Activated T-helper 2 cell treated with anti-CD3 and anti-CD28 coated beads, Interferon-gamma antibody, Interleukin-2, Interleukin-4, amounts not matched to agents 10 μg/mL and 5 μg/mL and 100 μg/mL, durations not matched to agents 14 hours and 24 hours and 36 hours (primary cell): ENCODE measurements around the gene GAB1. TPM values are rescaled to one million over a fixed set of nuclear protein-coding genes. Genes with fewer than 3 reads are reported as not detected.

Experiments
- DNase-seq: peaks from one replicate; pipeline ENCODE4 v3.0.0; 2021; ENCODE audit warnings: low spot score
- H3K27ac Mint-ChIP-seq: one replicate; pipeline ENCODE4 v1.8.0; 2021; ENCODE audit warnings: mixed read lengths
- H3K27me3 Mint-ChIP-seq: one replicate; pipeline ENCODE4 v1.8.0; 2021; ENCODE audit warnings: low read depth, mixed read lengths
- H3K36me3 Mint-ChIP-seq: one replicate; pipeline ENCODE4 v1.8.0; 2021; ENCODE audit warnings: low read depth, mixed read lengths
- H3K4me1 Mint-ChIP-seq: one replicate; pipeline ENCODE4 v1.8.0; 2021; ENCODE audit warnings: low read depth, mixed read lengths
- H3K4me3 Mint-ChIP-seq: one replicate; pipeline ENCODE4 v1.8.0; 2021; ENCODE audit warnings: low read depth, mild to moderate bottlenecking, moderate library complexity, mixed read lengths
- H3K9me3 Mint-ChIP-seq: one replicate; pipeline ENCODE4 v1.8.0; 2021; ENCODE audit warnings: mixed read lengths
- intact Hi-C: fragments of 100-400 bp; cut with micrococcal nuclease; formaldehyde crosslinking; loops from one replicate; pipeline ENCODE4 v1.15.1; 2023
- total RNA-seq: library from RNA; stranded (reverse); gene quantifications from 2 replicates; pipeline ENCODE4 v1.2.3, GENCODE V29; 2022

The GAB1 gene
- total RNA-seq, 1 donor from 2014 or later, result 0.96 TPM

DNA sequence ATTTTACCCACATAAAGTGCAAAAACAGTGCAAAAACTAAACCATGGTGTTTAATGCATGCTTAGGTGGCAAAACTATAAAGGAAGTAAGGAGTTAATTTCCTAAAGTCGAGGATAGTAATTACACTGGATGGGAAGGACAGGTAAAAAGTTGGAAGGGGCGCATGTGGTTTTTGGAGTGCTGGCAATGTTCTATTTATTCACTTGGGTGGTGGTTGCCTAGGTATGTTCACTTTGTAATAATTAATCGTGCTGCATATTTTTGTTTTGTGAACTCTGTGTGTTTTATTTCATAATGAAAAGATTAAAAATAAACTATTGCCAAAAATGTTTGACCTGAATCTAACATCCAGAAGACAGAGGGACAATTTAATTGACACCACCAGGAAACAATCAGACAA is 144.7 kb downstream of the GAB1 start:
- Mint-ChIP-seq H3K4me1 (no peaks in the 10 kb centered on the region), H3K27ac (no peak overlapping the region), H3K4me3 (no peak overlapping the region), H3K9me3 (no peaks in the 10 kb centered on the region), H3K36me3 (no peaks in the 10 kb centered on the region), H3K27me3 (peaks cover 9% of the 10 kb centered on the region)
- DNase-seq, result no peak
- intact Hi-C loops, result loop anchor here (5.0 kb wide), 1 partner anchor 74 kb away; no protein-coding TSS in a partner anchor

DNA sequence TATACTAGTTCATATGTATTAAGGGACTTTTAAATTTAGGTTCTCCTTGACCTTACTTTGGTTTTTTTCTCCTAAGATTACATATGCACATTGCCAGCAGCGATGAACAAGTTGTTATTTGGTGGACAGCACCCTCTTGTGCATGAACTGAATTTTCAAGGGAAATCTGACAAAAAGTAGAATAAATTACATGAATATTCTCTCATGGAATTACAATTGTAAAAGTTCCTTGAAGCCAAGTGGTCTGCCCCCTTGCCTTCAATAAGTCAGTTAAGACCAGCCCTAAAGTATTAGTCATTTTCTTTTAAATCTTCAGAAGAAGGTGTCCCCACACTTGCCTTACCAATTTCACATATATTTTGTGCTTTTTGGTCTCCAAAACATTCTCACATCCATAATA is 146.2 kb downstream of the GAB1 start:
- peaks cover 9% of the 10 kb centered on the region for H3K27me3 Mint-ChIP-seq
- no peak overlapping the region for H3K27ac Mint-ChIP-seq
- H3K9me3 Mint-ChIP-seq, result no peaks in the 10 kb centered on the region
- no peak overlapping the region for H3K4me3 Mint-ChIP-seq
- H3K36me3 Mint-ChIP-seq, result no peaks in the 10 kb centered on the region
- DNase-seq, result no peak
- H3K4me1 Mint-ChIP-seq, result no peaks in the 10 kb centered on the region
- intact Hi-C loops, result loop anchor here (5.0 kb wide), 1 partner anchor 76 kb away; no protein-coding TSS in a partner anchor

DNA sequence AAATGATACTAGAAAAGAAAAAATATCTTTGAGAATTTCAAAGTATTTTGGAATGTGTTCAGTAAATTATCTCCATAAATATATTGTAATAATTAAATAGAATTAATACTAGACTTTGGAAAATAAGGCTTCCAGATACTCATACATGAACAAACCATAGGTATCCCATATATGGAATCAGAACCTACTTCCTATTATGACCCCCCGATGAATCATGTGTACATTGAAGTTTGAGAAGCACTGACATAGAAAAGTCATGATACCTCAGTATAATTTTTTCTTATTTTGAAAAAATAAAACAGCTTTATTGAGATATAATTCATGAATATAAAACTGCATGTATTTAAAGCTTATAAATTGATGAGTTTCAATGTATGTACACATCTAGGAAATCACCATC is 149.6 kb downstream of the GAB1 start:
- no peak overlapping the region for H3K27ac Mint-ChIP-seq
- H3K4me1 Mint-ChIP-seq, result no peaks in the 10 kb centered on the region
- intact Hi-C loops, result no loop called here

GRCh38 chr4:143488687-143489086 is 152.0 kb downstream of the GAB1 start:
- Mint-ChIP-seq H3K36me3 (no peaks in the 10 kb centered on the region), H3K4me3 (no peak overlapping the region), H3K27ac (no peak overlapping the region), H3K4me1 (no peaks in the 10 kb centered on the region), H3K9me3 (no peaks in the 10 kb centered on the region), H3K27me3 (peaks cover 10% of the 10 kb centered on the region)
- no peak for DNase-seq
- intact Hi-C loops, result no loop called here

More for the DNA sequence above, 149.6 kb downstream of the GAB1 start:
- Mint-ChIP-seq H3K4me3 (no peak overlapping the region), H3K27me3 (peaks cover 8% of the 10 kb centered on the region), H3K9me3 (no peaks in the 10 kb centered on the region), H3K36me3 (no peaks in the 10 kb centered on the region)
- DNase-seq, result no peak

- H3K27ac Mint-ChIP-seq, result no peak overlapping the region
- H3K4me3 Mint-ChIP-seq, result no peak overlapping the region
- H3K4me1 Mint-ChIP-seq, result no peaks in the 10 kb centered on the region
- no peaks in the 10 kb centered on the region for H3K36me3 Mint-ChIP-seq
- H3K27me3 Mint-ChIP-seq, result peaks cover 10% of the 10 kb centered on the region
- intact Hi-C loops, result no loop called here
- H3K9me3 Mint-ChIP-seq, result no peaks in the 10 kb centered on the region
- no peak for DNase-seq
These were observed 152.4 kb downstream of the GAB1 start for GRCh38 chr4:143489106-143489505.

DNA sequence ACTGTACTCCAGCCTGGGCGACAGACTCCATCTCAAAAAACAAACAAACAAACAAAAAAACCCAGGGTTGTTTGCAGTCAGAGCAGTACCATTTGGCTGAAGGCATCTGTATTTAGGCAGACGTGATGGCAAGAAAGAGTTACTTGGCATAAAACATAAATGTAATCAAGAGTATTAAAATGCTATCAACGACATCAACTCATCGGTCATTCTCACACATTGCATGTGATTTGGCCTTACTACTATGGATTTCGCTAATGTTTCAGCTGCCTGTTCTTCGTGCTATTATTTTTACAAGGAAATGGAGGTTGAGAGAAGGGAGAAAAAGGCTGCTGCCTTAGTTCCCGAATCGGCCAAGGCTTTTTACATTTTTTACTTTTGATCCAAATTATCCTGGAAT is 161.3 kb downstream of the GAB1 start:
- Mint-ChIP-seq H3K36me3 (no peaks in the 10 kb centered on the region), H3K27me3 (peaks cover 1% of the 10 kb centered on the region), H3K4me3 (no peak overlapping the region), H3K4me1 (no peaks in the 10 kb centered on the region), H3K9me3 (no peaks in the 10 kb centered on the region), H3K27ac (no peak overlapping the region)
- intact Hi-C loops, result no loop called here
- no peak for DNase-seq

- Mint-ChIP-seq H3K27ac (no peak overlapping the region), H3K9me3 (no peaks in the 10 kb centered on the region), H3K36me3 (no peaks in the 10 kb centered on the region), H3K4me1 (no peaks in the 10 kb centered on the region), H3K27me3 (peaks cover 8% of the 10 kb centered on the region), H3K4me3 (no peak overlapping the region)
- intact Hi-C loops, result no loop called here
- DNase-seq, result no peak
These were observed 165.6 kb downstream of the GAB1 start for GRCh38 chr4:143502231-143502630.

- H3K4me1 Mint-ChIP-seq, result no peaks in the 10 kb centered on the region
- peaks cover 37% of the 10 kb centered on the region for H3K27me3 Mint-ChIP-seq
- intact Hi-C loops, result no loop called here
- H3K27ac Mint-ChIP-seq, result no peak overlapping the region
- no peaks in the 10 kb centered on the region for H3K9me3 Mint-ChIP-seq
- no peak overlapping the region for H3K4me3 Mint-ChIP-seq
- no peak for DNase-seq
- no peaks in the 10 kb centered on the region for H3K36me3 Mint-ChIP-seq
These were observed 169.4 kb downstream of the GAB1 start for GRCh38 chr4:143506031-143506430.

DNA sequence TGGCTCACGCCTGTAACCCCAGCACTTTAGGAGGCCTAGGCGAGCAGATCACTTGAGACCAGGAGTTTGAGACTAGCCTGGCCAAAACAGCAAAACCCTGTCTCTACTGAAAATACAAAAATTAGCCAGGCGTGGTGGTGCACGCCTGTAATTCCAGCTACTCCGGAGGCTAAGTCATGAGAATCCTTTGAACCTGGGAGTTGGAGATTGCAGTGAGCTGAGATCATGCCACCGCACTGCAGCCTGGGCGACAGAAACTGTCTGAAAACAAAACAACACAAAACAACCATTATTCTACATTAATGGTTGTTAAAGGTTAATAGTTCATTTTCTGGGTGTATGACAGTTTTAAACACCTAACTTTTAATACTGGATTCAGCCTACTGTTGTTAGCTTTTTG is 175.2 kb downstream of the GAB1 start:
- Mint-ChIP-seq H3K27ac (no peak overlapping the region), H3K9me3 (no peaks in the 10 kb centered on the region), H3K4me3 (no peak overlapping the region), H3K36me3 (peaks cover 21% of the 10 kb centered on the region), H3K27me3 (peaks cover 29% of the 10 kb centered on the region), H3K4me1 (peaks cover 15% of the 10 kb centered on the region)
- no peak for DNase-seq
- intact Hi-C loops, result loop anchor here (5.0 to 10.0 kb wide), 3 partner anchors 947 to 1975 kb away; no protein-coding TSS in a partner anchor

GRCh38 chr4:143512978-143513313 is 176.3 kb downstream of the GAB1 start:
- intact Hi-C loops, result loop anchor here (1.0 to 10.0 kb wide), 9 partner anchors 46 to 1974 kb away; partner anchors contain the start of genes ABCE1, ANAPC10, OTUD4 and USP38
- DNase-seq, result no peak
- H3K27me3 Mint-ChIP-seq, result peaks cover 22% of the 10 kb centered on the region
- no peaks in the 10 kb centered on the region for H3K9me3 Mint-ChIP-seq
- H3K4me3 Mint-ChIP-seq, result peak overlapping the region; percentile 98
- peaks cover 28% of the 10 kb centered on the region for H3K36me3 Mint-ChIP-seq
- peak overlapping the region; percentile 90 for H3K27ac Mint-ChIP-seq
- peaks cover 21% of the 10 kb centered on the region for H3K4me1 Mint-ChIP-seq

DNA sequence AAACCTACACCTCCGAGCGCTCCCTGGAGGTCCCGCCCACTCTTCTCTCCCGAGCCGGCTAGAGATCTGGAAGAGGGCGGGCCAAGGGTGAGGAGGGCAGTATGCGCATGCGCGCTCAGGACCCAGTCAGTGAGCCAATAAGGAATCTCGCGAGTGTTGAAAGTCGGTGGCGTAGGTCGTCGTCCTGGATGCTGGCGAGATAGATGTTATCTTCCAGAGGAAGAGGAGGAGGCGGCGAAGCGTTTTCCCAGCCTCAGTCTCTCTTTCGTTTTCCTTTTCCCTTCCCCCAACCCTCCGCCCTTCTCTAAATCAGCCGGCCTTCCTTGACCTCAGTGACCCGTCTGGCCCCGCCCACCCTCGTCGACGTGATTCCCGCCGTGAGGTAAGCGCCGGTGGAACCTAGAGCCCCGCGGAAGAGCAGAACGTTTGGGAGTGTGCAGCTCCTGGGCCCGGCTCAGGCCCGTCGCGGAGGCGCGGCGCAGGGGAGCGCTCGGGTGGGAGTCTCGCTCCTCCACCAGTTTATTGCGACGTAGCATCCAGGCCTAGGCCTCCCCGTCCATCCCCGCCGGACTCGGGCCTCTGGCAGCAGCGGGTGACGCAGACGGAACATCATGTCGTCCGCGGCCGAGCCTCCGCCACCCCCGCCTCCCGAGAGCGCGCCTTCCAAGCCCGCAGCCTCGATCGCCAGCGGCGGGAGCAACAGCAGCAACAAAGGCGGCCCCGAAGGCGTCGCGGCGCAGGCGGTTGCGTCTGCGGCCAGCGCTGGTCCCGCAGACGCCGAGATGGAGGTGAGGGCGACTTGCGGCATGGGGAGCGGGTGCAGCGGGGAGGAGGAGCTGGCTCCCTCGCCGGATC is 176.9 kb downstream of the GAB1 start, which contains the start of gene SMARCA5:
TSS of gene SMARCA5 (plus strand) at position 389 of the 855 bp plus-strand sequence. CDS start at position 612, 223 bp downstream.
- intact Hi-C loops, result loop anchor here (1.0 to 10.0 kb wide), 9 partner anchors 46 to 1974 kb away; partner anchors contain the start of genes ABCE1, ANAPC10, OTUD4 and USP38
- Mint-ChIP-seq H3K27ac (peak within 1 kb of the TSS; percentile 90), H3K27me3 (peaks cover 16% of the 10 kb centered on the region), H3K4me3 (peak within 1 kb of the TSS; percentile 98), H3K9me3 (no peaks in the 10 kb centered on the region), H3K4me1 (peaks cover 23% of the 10 kb centered on the region), H3K36me3 (peaks cover 32% of the 10 kb centered on the region)
- peak; percentile 97 for DNase-seq

- Mint-ChIP-seq H3K4me3 (peak overlapping the region; percentile 98), H3K4me1 (peaks cover 28% of the 10 kb centered on the region), H3K27ac (peak overlapping the region; percentile 90), H3K9me3 (no peaks in the 10 kb centered on the region), H3K27me3 (peaks cover 12% of the 10 kb centered on the region), H3K36me3 (peaks cover 37% of the 10 kb centered on the region)
- DNase-seq, result no peak
- intact Hi-C loops, result loop anchor here (5.0 to 10.0 kb wide), 3 partner anchors 949 to 1973 kb away; no protein-coding TSS in a partner anchor
These were observed 177.5 kb downstream of the GAB1 start for GRCh38 chr4:143514169-143514495.

DNA sequence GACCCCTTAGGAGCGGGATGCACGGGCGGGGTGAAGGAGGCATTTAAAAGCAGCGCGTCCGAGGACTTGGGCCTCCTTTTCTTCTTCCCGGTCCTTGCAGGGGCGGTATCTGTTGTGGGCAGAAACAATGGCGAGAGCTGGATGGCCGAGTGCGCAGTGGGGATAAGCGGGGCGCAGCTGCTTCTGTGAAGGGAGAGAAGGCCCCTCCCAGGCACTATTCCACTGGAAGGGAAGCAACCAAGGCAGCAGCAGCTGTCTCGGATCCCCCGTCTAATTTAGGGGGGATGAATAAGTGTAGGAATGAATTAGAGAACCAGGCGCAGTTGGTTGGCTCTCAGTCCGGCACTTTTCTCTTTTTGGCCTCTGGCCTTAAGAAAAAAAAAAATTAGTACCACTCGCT is 177.8 kb downstream of the GAB1 start:
- Mint-ChIP-seq H3K27me3 (peaks cover 11% of the 10 kb centered on the region), H3K4me1 (peaks cover 31% of the 10 kb centered on the region), H3K9me3 (no peaks in the 10 kb centered on the region), H3K27ac (peak overlapping the region; percentile 90), H3K36me3 (peaks cover 41% of the 10 kb centered on the region), H3K4me3 (peak overlapping the region; percentile 98)
- no peak for DNase-seq
- intact Hi-C loops, result loop anchor here (5.0 to 10.0 kb wide), 3 partner anchors 950 to 1973 kb away; no protein-coding TSS in a partner anchor
